ENCODE results near the gene C2. TPM values are rescaled to one million over a fixed set of nuclear protein-coding genes. Genes with fewer than 3 reads are reported as not detected.
"Not testable (repeated sequence)": the region's sequence is repeated elsewhere in the genome, so short reads cannot be mapped to it uniquely, and the experiment has no call there.

The C2 gene
- total and polyA plus RNA-seq, 4 experiments from 2014 or later: 2.1 to 3.2 TPM; not detected in 2

DNA sequence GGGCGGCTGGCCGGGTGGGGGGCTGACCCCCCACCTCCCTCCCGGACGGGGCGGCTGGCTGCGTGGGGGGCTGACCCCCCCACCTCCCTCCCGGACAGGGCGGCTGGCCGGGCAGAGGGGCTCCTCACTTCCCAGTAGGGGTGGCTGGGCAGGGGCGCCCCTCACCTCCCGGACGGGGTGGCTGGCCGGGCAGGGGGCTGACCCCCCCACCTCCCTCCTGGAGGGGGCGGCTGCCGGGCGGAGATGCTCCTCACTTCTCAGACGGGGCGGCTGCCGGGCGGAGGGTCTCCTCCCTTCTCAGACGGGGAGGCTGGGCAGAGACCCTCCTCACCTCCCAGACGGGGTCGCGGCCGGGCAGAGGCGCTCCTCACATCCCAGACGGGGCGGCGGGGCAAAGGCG is 48.5 kb downstream of the C2 start:
- H3K27me3 ChIP-seq (ENCODE audit: insufficient read depth, low read length); H3K36me3 ChIP-seq (ENCODE audit: insufficient read depth, low read length); H3K4me3 ChIP-seq (ENCODE audit: low read length in 2 of 2); H3K27ac ChIP-seq (ENCODE audit: low read depth, low read length); H3K4me3 Mint-ChIP-seq; H3K27me3 Mint-ChIP-seq; H3K9me3 ChIP-seq (ENCODE audit: control insufficient read depth in 1 of 2, low read length in 2 of 2); CTCF ChIA-PET (ENCODE audit: partially characterized antibody); H3K27ac Mint-ChIP-seq; POLR2A ChIA-PET (ENCODE audit: partially characterized antibody): not testable (repeated sequence)
- H3K4me1 ChIP-seq (ENCODE audit: insufficient read depth, low read length): peaks cover 33% of the 10 kb centered on the region
- Mint-ChIP-seq H3K36me3 (peaks cover 9 to 15% of the 10 kb centered on the region in 2 donors), H3K4me1 (peaks cover 17 to 38% (median 30%) of the 10 kb centered on the region in 4 donors), H3K9me3 (peaks cover 0 to 14% (median 0%) of the 10 kb centered on the region in 8 donors)
- peak in 1 of 5 donors; percentile 5 for DNase-seq
- intact Hi-C loops (cut with micrococcal nuclease): loop anchor here (10.0 kb wide), 2 partner anchors 141 to 1299 kb away; partner anchors contain the start of genes B3GALT4, RPS18 and VPS52

DNA sequence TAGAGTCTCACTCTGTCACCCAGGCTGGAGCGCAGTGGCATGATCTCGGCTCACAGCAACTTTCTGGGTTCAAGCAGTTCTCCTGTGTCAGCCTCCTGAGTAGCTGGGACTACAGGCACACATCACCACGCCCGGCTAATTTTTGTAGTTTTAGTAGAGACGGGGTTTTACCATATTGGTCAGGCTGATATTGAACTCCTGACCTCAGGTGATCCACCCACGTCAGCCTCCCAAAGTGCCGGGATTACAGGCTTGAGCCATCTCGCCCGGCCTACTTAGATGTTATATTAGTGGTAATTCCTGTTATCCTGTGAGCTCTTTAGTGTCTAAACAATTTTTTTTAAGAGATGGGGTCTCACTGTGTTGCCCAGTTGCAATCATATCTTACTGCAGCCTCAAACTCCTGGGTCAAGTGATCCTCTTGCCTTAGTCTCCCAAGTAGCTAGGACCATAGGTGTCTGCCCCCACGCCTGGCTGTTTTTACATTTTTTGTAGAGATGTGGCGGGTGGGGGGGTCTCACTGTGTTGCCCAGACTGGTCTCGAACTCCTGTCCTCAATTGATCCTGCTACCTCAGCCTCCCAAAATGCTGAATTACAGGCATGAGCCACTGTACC is 50.4 kb downstream of the C2 start:
- ChIA-PET CTCF (ENCODE audit: partially characterized antibody) (no interaction called here), POLR2A (ENCODE audit: partially characterized antibody) (no interaction called here)
- H3K4me3 ChIP-seq (ENCODE audit: low read length in 2 of 2): no peak overlapping the region
- DNase-seq: peak in 1 of 5 donors; percentile 1
- H3K4me1 ChIP-seq (ENCODE audit: insufficient read depth, low read length): peaks cover 23% of the 10 kb centered on the region
- H3K27me3 ChIP-seq (ENCODE audit: insufficient read depth, low read length): no peaks in the 10 kb centered on the region
- H3K27me3 Mint-ChIP-seq: no peaks in the 10 kb centered on the region
- peaks cover 5 to 9% of the 10 kb centered on the region in 2 donors for H3K36me3 Mint-ChIP-seq
- peaks cover 12 to 21% (median 18%) of the 10 kb centered on the region in 4 donors for H3K4me1 Mint-ChIP-seq
- no peak overlapping the region for H3K4me3 Mint-ChIP-seq
- intact Hi-C loops (cut with micrococcal nuclease): loop anchor here (10.0 kb wide), 2 partner anchors 143 to 1297 kb away; partner anchors contain the start of genes B3GALT4, RPS18 and VPS52
- no peaks in the 10 kb centered on the region for H3K36me3 ChIP-seq (ENCODE audit: insufficient read depth, low read length)
- H3K9me3 ChIP-seq (ENCODE audit: control insufficient read depth in 1 of 2, low read length in 2 of 2): no peaks in the 10 kb centered on the region
- peaks cover 0 to 4% (median 0%) of the 10 kb centered on the region in 8 donors for H3K9me3 Mint-ChIP-seq
- H3K27ac Mint-ChIP-seq: peak overlapping the region in 1 of 7 donors; percentile 25
- H3K27ac ChIP-seq (ENCODE audit: low read depth, low read length): no peak overlapping the region

DNA sequence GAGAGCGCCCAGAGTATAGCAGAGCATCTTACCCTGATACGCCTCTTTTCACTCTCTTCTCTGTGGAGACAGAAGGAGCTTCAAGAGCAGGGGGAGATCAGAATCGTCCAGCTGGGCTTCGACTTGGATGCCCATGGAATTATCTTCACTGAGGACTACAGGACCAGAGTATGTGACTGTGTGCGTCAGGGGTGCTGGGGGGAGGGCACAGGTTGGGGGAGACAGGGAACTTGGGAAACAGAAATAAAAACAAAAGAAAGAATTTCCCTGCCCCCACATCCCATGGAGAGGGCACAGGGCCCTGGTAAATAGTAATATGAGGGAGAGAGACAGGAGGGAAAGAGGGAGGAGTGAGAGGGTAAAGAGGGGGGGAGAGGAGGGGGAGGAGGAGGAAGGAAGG is 51.3 kb downstream of the C2 start:
- ChIA-PET POLR2A (ENCODE audit: partially characterized antibody) (no interaction called here), CTCF (ENCODE audit: partially characterized antibody) (interaction anchor here (1.1 kb wide), 1 partner anchor 29 kb away, joined by 3 read pairs; no protein-coding TSS in a partner anchor)
- DNase-seq: no peak
- H3K36me3 ChIP-seq (ENCODE audit: insufficient read depth, low read length): no peaks in the 10 kb centered on the region
- H3K4me3 ChIP-seq (ENCODE audit: low read length in 2 of 2): no peak overlapping the region
- H3K27ac ChIP-seq (ENCODE audit: low read depth, low read length): no peak overlapping the region
- Mint-ChIP-seq H3K27me3 (no peaks in the 10 kb centered on the region), H3K4me3 (no peak overlapping the region), H3K4me1 (peaks cover 6 to 12% (median 9%) of the 10 kb centered on the region in 4 donors), H3K36me3 (peaks cover 5 to 9% of the 10 kb centered on the region in 2 donors), H3K27ac (peak overlapping the region; percentile 10 to 81 (median 54)), H3K9me3 (peaks cover 0 to 4% (median 0%) of the 10 kb centered on the region in 8 donors)
- H3K9me3 ChIP-seq (ENCODE audit: control insufficient read depth in 1 of 2, low read length in 2 of 2): no peaks in the 10 kb centered on the region
- intact Hi-C loops (cut with micrococcal nuclease): loop anchor here (10.0 kb wide), 2 partner anchors 144 to 1296 kb away; partner anchors contain the start of genes B3GALT4, RPS18 and VPS52
- no peaks in the 10 kb centered on the region for H3K27me3 ChIP-seq (ENCODE audit: insufficient read depth, low read length)
- H3K4me1 ChIP-seq (ENCODE audit: insufficient read depth, low read length): peaks cover 14% of the 10 kb centered on the region

DNA sequence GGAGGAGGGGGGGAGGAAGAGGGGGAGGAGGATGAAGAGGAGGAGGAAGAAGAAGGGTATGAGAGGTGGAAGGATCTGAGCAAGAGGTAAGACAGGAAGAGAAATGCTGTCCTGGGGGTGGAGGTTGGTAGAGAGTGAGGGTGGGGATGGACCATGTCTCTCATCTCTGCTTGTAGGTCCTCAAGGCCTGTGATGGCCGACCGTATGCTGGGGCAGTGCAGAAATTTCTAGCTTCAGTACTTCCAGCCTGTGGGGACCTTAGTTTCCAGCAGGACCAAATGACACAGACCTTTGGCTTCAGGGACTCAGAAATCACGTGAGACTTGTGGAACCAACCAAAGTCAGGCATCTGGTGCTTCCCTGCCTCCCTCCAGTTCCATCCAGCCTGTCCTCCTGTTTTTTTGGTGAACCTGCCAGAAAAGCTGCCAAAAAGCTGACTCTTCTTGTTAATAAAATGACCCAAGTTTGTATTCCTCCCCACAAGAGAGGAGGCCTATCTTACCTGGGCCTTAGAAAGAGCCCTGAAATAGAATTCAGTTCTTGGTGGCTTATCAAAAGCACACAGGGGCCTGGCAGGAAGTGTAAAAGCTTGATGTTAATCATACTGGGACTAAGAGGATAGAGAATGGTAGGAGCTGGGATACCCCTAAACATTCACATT is 51.9 kb downstream of the C2 start:
- Mint-ChIP-seq H3K27me3 (no peaks in the 10 kb centered on the region), H3K4me3 (no peak overlapping the region), H3K9me3 (peaks cover 0 to 4% (median 0%) of the 10 kb centered on the region in 8 donors), H3K27ac (peak overlapping the region in 6 of 7 donors; percentile 36 to 85 (median 69)), H3K36me3 (peaks cover 5 to 9% of the 10 kb centered on the region in 2 donors), H3K4me1 (peaks cover 5 to 11% (median 8%) of the 10 kb centered on the region in 4 donors)
- POLR2A ChIA-PET (ENCODE audit: partially characterized antibody): interaction anchor here (0.7 kb wide), 1 partner anchor 276 kb away, joined by 3 read pairs; the partner anchor contains the start of gene ABHD16A
- intact Hi-C loops (cut with micrococcal nuclease): loop anchor here (10.0 kb wide), 2 partner anchors 145 to 1295 kb away; partner anchors contain the start of genes B3GALT4, RPS18 and VPS52
- Histone ChIP-seq H3K27me3 (ENCODE audit: insufficient read depth, low read length) (no peaks in the 10 kb centered on the region), H3K4me1 (ENCODE audit: insufficient read depth, low read length) (peaks cover 14% of the 10 kb centered on the region), H3K27ac (ENCODE audit: low read depth, low read length) (no peak overlapping the region), H3K4me3 (ENCODE audit: low read length in 2 of 2) (no peak overlapping the region), H3K36me3 (ENCODE audit: insufficient read depth, low read length) (no peaks in the 10 kb centered on the region), H3K9me3 (ENCODE audit: control insufficient read depth in 1 of 2, low read length in 2 of 2) (no peaks in the 10 kb centered on the region)
- CTCF ChIA-PET (ENCODE audit: partially characterized antibody): interaction anchor here (1.1 kb wide), 2 partner anchors 27 to 29 kb away, joined by 3 to 6 read pairs; no protein-coding TSS in a partner anchor
- DNase-seq: peak in 1 of 5 donors; percentile 1

DNA sequence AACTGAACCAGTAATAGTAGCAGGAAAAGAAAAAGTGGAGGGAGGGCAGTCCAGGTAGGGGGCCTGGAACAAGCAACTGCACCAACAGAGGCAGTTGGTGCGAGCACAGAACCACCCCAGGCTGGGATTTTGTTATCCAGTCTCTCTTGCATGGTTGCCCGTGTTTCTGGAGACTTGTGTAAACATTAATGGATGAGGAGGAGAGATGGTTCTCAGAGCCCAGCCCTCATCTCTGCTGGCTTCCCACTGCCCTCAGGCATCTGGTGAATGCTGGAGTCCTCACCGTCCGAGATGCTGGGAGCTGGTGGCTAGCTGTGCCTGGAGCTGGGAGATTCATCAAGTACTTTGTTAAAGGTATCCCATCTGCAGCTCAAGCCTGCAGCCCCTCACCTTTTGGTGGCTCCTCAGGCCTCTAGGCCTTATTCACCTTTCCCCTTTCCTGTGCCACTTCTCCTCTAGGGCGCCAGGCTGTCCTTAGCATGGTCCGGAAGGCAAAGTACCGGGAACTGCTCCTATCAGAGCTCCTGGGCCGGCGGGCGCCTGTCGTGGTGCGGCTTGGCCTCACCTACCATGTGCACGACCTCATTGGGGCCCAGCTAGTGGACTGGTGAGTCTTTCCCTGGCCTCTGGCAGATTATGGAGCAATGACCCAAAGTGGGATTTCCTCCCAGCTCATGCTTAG is 52.8 kb downstream of the C2 start:
- intact Hi-C loops (cut with micrococcal nuclease); DNase-seq; H3K36me3 Mint-ChIP-seq; H3K4me3 ChIP-seq (ENCODE audit: low read length in 2 of 2); H3K4me3 Mint-ChIP-seq; H3K27me3 ChIP-seq (ENCODE audit: insufficient read depth, low read length); H3K36me3 ChIP-seq (ENCODE audit: insufficient read depth, low read length); H3K9me3 ChIP-seq (ENCODE audit: control insufficient read depth in 1 of 2, low read length in 2 of 2); H3K27ac ChIP-seq (ENCODE audit: low read depth, low read length); POLR2A ChIA-PET (ENCODE audit: partially characterized antibody); H3K9me3 Mint-ChIP-seq; H3K27me3 Mint-ChIP-seq: not testable (repeated sequence)
- CTCF ChIA-PET (ENCODE audit: partially characterized antibody): interaction anchor here (1.1 kb wide), 1 partner anchor 28 kb away, joined by 6 read pairs; no protein-coding TSS in a partner anchor
- peaks cover 4 to 11% (median 6%) of the 10 kb centered on the region in 4 donors for H3K4me1 Mint-ChIP-seq
- H3K4me1 ChIP-seq (ENCODE audit: insufficient read depth, low read length): peaks cover 14% of the 10 kb centered on the region
- H3K27ac Mint-ChIP-seq: peak overlapping the region in 1 of 7 donors; percentile 85

DNA sequence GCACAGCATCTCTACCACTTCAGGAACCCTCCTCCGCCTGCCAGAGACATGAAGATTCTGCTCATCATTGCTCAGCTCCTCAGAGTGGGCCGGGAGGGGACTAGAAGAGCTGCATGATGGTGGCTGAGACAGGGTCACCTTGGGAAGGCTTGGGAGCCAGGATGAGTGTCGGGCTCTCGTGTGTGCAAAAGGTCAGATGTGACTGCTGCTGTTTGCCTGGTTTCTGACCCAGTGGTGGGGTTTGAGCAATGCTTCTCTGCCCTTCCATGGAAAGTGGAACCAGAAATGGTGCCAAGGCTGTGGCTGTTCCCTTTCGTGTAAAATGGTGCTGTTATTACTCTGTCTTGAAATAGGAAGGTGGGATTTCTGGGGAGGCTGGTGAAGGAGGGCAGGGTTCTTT is 53.5 kb downstream of the C2 start:
- peaks cover 4 to 11% (median 6%) of the 10 kb centered on the region in 4 donors for H3K4me1 Mint-ChIP-seq
- H3K4me3 ChIP-seq (ENCODE audit: low read length in 2 of 2); H3K27ac ChIP-seq (ENCODE audit: low read depth, low read length); H3K9me3 Mint-ChIP-seq; POLR2A ChIA-PET (ENCODE audit: partially characterized antibody); H3K9me3 ChIP-seq (ENCODE audit: control insufficient read depth in 1 of 2, low read length in 2 of 2); H3K27me3 Mint-ChIP-seq; H3K27ac Mint-ChIP-seq; DNase-seq; CTCF ChIA-PET (ENCODE audit: partially characterized antibody); H3K36me3 Mint-ChIP-seq; intact Hi-C loops (cut with micrococcal nuclease); H3K4me3 Mint-ChIP-seq; H3K36me3 ChIP-seq (ENCODE audit: insufficient read depth, low read length); H3K27me3 ChIP-seq (ENCODE audit: insufficient read depth, low read length): not testable (repeated sequence)
- H3K4me1 ChIP-seq (ENCODE audit: insufficient read depth, low read length): peaks cover 14% of the 10 kb centered on the region

DNA sequence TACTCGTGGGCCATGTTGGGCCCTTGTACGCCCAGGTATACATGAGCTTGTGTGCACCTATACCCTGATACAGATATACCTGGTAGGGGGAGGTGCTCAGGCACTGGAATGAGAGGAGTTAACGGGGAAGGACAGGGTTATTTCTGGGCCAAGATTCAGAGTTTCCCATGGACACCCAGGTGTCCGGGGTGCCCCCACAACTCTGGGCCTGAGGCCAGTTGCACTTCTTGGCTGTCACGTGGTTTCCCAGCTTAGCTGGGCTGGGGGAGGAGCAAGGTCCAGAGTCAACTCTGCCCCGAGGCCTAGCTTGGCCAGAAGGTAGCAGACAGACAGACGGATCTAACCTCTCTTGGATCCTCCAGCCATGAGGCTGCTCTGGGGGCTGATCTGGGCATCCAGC is 54.2 kb downstream of the C2 start, which contains the start of gene C4A:
Gene C4A (plus strand): TSS at position 314 of the 400 bp plus-strand sequence. CDS start 51 bp downstream, at position 365.
- H3K27me3 Mint-ChIP-seq; H3K4me3 Mint-ChIP-seq; H3K27ac Mint-ChIP-seq; H3K9me3 Mint-ChIP-seq; H3K4me3 ChIP-seq (ENCODE audit: low read length in 2 of 2); H3K36me3 Mint-ChIP-seq; CTCF ChIA-PET (ENCODE audit: partially characterized antibody); H3K9me3 ChIP-seq (ENCODE audit: control insufficient read depth in 1 of 2, low read length in 2 of 2); DNase-seq; H3K27me3 ChIP-seq (ENCODE audit: insufficient read depth, low read length); intact Hi-C loops (cut with micrococcal nuclease); H3K36me3 ChIP-seq (ENCODE audit: insufficient read depth, low read length); H3K27ac ChIP-seq (ENCODE audit: low read depth, low read length); POLR2A ChIA-PET (ENCODE audit: partially characterized antibody): not testable (repeated sequence)
- peaks cover 4 to 11% (median 6%) of the 10 kb centered on the region in 4 donors for H3K4me1 Mint-ChIP-seq
- peaks cover 14% of the 10 kb centered on the region for H3K4me1 ChIP-seq (ENCODE audit: insufficient read depth, low read length)
